ENCODE results near the gene CALD1.
A peak's percentile ranks its signal among the peaks of the same experiment; 100 is the strongest.

CALD1 gene

GRCh38 chr7:134761266-134761665, 18.2 kb upstream of the CALD1 start:
- TF ChIP-seq, protein P1, sequence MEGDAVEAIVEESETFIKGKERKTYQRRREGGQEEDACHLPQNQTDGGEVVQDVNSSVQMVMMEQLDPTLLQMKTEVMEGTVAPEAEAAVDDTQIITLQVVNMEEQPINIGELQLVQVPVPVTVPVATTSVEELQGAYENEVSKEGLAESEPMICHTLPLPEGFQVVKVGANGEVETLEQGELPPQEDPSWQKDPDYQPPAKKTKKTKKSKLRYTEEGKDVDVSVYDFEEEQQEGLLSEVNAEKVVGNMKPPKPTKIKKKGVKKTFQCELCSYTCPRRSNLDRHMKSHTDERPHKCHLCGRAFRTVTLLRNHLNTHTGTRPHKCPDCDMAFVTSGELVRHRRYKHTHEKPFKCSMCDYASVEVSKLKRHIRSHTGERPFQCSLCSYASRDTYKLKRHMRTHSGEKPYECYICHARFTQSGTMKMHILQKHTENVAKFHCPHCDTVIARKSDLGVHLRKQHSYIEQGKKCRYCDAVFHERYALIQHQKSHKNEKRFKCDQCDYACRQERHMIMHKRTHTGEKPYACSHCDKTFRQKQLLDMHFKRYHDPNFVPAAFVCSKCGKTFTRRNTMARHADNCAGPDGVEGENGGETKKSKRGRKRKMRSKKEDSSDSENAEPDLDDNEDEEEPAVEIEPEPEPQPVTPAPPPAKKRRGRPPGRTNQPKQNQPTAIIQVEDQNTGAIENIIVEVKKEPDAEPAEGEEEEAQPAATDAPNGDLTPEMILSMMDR (IDR thresholded peaks at IDR 0.05; ENCODE audit: borderline replicate concordance, control extremely low read depth, extremely low read depth, insufficient read depth, missing control alignments): no peak
- in situ Hi-C loops (cut with MboI; ENCODE audit: low sequenced_read_pairs, unreplicated experiment): no loop called here
- no peak for DNase-seq (ENCODE audit: low spot score)

GRCh38 chr7:134763960-134764359, 15.5 kb upstream of the CALD1 start:
- no peak for DNase-seq (ENCODE audit: low spot score)
- in situ Hi-C loops (cut with MboI; ENCODE audit: low sequenced_read_pairs, unreplicated experiment): no loop called here
- TF ChIP-seq, protein P1 (IDR thresholded peaks at IDR 0.05; ENCODE audit: borderline replicate concordance, control extremely low read depth, extremely low read depth, insufficient read depth, missing control alignments): no peak

DNA sequence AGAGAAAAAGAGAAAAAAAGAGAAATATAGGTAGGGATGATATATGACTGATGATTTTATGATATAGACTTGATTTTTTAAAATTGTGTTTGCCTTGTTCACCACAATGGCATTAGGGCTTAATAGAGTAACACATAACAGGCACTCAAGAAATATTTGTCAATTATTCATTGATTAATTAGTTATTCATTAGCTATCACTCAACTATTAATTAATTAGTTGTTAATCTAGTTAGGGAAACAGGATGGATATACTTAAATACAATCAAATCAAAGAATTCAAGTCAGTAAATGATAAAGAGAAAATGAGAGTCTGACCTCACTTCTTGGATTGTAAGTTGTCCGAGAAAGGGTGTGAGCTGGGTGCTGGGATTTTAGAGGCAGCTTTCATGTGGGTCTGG, 15.1 kb upstream of the CALD1 start:
- in situ Hi-C loops (cut with MboI; ENCODE audit: low sequenced_read_pairs, unreplicated experiment): no loop called here
- TF ChIP-seq, protein P1 (IDR thresholded peaks at IDR 0.05; ENCODE audit: borderline replicate concordance, control extremely low read depth, extremely low read depth, insufficient read depth, missing control alignments): no peak
- no peak for DNase-seq (ENCODE audit: low spot score)

- peak; percentile 52 for DNase-seq (ENCODE audit: low spot score)
- TF ChIP-seq, protein P1 (IDR thresholded peaks at IDR 0.05; ENCODE audit: borderline replicate concordance, control extremely low read depth, extremely low read depth, insufficient read depth, missing control alignments): no peak
- in situ Hi-C loops (cut with MboI; ENCODE audit: low sequenced_read_pairs, unreplicated experiment): no loop called here
These were observed 12.5 kb upstream of the CALD1 start for GRCh38 chr7:134766779-134767519.

GRCh38 chr7:134767520-134768168, 11.8 kb upstream of the CALD1 start:
- in situ Hi-C loops (cut with MboI; ENCODE audit: low sequenced_read_pairs, unreplicated experiment): no loop called here
- no peak for DNase-seq (ENCODE audit: low spot score)
- TF ChIP-seq, protein P1 (IDR thresholded peaks at IDR 0.05; ENCODE audit: borderline replicate concordance, control extremely low read depth, extremely low read depth, insufficient read depth, missing control alignments): no peak

- TF ChIP-seq, protein P1 (IDR thresholded peaks at IDR 0.05; ENCODE audit: borderline replicate concordance, control extremely low read depth, extremely low read depth, insufficient read depth, missing control alignments): no peak
- no peak for DNase-seq (ENCODE audit: low spot score)
- in situ Hi-C loops (cut with MboI; ENCODE audit: low sequenced_read_pairs, unreplicated experiment): no loop called here
These were observed 11.2 kb upstream of the CALD1 start for GRCh38 chr7:134768243-134768642.

Data from GM13976 (cell line).